C1 segment of cervical spinal cord (tissue), 14 donors: ENCODE data around the gene SOX3.
A peak's percentile ranks its signal among the peaks of the same experiment; 100 is the strongest.

Source experiments
- DNase-seq, 14 donors: peaks; one replicate each; lab custom pipeline; 2025; lab: John Stamatoyannopoulos, UW

Gene SOX3

DNA sequence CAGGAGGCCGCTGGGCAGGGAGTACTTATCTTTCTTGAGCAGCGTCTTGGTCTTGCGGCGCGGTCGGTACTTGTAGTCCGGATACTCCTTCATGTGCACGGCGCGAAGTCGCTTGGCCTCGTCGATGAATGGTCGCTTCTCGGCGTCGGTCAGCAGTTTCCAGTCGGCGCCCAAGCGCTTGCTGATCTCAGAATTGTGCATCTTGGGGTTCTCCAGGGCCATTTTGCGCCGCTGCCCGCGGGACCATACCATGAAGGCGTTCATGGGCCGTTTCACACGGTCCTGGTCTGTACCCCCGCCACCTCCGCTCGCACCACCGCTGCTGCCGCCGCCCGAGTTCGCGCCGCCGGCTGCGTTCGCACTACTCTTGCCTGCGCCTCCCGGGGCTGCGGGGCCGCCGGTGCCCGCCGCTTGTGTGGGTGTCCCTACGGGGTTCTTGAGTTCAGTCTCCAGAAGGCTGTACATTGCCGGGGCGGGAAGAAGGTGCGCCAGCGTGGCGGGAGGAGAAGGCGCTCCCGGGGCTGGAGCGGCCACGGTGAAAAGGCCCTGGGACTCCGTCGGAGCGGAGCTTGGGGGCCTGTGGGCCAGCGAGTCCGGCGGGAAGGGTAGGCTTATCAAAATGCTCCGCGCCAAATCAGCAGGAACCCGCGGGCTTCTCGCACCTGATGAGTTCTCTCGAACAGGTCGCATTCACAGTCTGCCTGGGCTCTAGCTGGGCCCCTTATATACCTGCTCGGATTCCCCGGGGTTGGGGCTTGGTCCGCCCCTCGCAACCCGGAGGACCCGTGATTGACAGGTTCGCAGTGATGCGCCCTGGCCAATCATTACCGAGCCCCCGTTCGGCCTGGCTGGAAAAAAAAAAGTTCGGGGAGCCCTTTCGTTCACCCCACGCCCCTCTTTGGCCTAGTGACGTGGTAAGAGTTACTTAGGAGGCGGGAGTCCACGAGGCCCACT, at the start of gene SOX3:
TSS of gene SOX3 (minus strand) at position 699 of the 954 bp plus-strand sequence. CDS start at position 690, 9 bp downstream.
- DNase-seq: peak in 1 of 14 donors; percentile 4

DNA sequence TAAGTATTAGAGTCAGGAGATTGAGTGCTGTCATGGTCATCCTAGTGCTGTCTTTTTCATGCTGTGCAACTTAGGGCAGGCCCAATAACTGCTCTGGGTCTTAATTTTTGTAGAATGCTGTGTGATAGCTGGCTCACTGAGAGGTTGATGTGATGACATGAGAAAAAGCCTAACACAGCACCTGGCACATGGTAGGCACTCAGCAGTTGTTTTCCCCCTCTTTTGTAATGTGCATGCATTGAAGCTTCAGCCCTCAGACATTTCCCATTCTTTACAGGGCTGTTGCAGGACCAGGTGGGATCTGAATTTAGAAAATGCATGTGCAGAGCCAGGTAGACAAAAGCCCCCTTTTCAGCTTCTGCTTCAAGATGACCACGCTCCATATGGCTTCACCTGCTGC, 44.1 kb upstream of the SOX3 start:
- no peak for DNase-seq

DNA sequence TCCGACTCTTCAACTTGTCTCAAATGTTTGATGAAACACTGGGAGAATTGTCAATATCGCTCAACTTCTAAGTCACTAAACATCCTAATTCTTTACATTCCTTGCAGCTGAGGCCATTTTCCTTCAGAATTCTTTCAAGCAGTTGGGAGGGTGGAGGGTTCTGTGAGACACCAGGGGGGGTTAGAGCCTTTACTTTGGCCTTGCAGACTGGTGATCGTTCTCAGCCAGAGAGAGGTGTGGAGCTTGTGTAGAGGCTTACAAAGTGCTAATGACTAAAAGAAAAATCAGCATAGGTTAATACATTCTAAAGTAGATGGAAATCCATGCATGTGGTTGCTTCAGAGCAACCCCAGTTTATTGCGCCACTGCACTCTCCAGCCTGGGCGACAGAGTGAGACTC, 21.3 kb upstream of the SOX3 start:
- DNase-seq: no peak

DNA sequence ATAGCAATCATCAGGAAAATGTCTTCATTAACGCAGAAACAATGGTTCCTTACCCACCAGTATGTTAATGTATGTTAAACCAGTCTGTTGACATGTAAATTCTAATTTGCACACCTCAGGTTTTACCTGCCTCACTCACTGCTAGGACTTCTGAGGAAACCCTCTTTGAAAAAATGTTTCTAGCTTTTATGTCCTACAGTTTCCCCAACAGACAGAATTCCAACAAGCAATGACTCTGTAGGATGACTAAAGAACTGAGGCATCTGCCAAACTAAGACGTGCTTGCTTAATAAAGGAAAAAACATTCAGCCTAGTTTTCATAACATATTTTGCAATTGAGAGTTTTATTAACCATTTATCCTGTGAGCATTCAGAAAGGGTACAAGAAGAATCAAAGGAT, 20.6 kb upstream of the SOX3 start:
- DNase-seq: no peak

DNA sequence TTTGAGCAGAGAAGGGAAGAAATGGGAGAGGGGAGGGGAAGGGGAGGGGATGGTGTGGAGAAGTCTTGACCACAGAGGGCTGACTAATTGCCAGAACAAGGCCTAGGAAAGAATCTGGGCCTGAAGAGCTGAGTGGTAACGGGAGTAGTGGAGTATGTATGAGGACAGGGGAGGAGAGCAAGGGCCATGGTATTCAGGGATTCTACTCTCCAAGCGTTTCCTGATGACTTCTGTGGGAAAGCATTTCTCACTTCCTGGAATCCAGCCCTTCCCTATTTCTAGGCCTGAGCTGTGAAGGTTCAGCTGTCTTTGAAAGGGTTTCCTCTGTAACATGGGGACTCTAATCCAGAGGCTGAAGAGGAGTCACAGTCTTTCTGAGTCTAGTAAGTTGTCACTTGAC, 19.7 kb upstream of the SOX3 start:
- DNase-seq: no peak

DNA sequence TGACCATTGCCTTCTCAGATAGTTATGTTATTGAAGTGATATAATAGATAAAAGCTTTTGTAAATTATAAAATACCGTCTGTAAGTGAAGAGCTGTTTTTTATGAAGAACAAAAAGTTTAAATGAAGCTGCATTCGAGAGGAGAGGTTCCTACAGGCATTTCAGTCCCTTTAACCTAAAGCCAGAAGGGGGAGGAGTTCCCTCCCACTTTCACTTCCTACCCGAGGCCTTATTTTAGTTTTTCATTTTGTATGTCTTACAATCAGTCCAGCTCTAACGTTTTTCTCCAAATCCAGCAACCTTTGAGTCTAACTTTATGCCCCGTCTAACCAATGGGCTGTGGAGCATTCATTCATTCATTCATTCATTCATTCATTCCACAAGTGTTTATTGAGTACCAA, 16.5 kb upstream of the SOX3 start:
- DNase-seq: no peak

DNA sequence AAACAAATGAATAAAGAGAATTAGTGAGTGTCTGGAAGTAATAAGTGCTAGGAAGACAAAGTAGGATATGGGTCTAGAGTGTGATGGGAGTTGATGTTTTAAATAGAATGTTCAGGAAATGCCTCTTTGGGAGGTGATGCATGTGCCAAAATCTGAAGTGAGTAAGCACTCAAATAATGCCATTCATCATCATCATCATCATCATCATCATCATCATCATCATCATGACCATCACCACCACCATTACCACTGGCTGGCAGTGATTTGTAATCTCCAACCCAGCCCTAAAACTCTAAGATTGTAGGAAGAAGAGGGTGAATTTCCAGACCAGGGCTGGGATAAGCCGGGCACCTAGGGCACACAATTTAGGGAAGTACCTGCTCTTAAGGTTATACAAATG, 9.7 kb upstream of the SOX3 start:
- DNase-seq: no peak

DNA sequence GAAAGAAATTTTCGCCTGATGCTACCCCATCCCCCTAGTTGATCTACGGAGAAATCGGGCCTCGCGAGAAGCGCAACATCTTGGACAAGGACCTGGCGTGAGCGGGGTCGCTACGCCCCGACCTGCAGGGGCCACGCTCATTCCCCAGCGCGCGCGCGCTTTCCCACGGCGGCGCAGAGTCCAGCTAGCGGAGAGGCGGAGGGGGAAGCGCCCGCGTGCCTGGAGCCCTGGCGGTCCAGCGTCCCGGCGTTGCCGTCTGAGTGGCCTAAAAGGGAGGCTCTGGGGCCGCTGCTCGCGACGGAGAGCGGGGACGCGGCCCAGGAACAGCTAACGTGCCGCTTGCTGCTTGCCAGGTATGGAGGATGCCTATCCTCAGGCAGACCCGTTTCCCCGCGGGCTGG, 6.0 kb upstream of the SOX3 start:
- no peak for DNase-seq

DNA sequence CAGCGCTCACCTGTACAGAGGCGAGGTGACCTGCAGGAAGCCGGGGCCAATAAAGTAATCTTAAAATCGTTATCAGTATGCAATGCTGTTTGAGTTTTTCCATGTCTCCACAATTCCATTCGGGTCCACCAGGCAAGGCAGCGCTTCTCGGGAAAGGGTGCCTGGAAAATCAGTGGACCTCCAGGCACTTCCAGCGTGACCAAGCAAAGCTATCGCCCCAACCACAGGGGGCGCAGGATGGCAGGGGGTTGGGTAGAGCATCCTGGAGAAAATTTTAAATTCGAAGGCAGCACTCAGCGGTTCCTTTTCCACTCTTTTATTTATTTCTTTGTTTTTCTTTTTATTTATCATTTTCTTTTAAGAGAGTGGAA, 5.4 kb upstream of the SOX3 start:
- DNase-seq: no peak

DNA sequence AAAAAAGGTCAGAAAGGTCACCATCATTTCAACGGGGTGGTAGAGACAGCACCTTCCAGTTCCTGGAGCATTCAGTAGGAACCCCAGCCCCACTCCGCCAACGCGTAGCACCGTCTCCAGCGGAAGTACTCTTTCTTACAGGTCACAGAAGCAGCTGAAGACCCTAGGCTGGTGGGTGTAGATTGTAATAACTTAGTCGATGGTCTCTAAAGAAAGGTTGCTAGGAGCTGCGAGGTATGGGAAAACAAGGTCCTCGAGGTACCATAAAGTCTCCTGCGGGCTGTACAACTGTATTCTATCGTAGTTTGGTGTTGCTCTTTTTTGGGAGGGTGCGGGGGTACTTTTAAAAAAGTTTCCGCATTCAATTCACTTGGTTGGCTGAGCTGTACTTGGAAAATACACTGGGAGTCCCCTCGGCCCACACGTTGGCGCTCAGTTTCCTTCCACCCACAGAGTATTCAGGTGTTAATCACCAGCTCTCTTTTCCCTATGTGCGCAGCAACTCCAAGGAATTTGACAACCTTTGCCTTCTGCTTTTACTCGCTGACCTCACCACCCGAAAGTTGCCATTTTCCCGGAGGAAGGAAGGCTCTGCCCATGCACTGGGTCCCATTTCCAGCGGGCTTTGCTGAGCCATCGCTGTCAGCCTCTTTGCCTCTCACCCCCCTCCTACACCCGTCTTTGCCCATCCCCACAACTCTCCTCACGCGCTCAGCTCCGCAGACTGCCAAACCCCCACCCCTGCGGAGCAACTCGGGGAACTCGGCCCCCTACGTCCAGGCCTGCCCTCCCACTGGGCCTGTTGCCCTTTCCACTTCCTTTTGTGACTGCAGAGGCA, 4.8 kb upstream of the SOX3 start:
- DNase-seq: no peak

DNA sequence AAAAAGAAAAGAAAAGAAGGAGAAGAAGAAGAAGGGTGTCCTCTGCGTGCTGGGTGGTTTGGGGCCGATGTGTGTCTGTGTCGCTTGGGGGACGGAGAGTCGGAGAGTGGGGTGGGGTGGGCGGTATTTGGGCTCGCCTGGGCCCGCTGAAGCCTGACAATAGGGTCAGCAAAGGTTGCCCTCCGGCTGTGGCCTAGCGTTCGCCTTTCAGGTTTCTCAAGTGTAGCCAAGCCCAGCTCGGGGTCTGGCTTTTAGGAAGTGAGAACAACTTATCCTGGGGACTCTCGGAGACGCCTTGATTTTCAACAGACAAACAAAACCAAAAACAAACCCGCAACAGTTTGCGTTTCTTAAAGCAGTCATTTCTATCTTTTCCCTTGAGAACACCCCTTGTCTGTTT, 4.1 kb upstream of the SOX3 start:
- no peak for DNase-seq

DNA sequence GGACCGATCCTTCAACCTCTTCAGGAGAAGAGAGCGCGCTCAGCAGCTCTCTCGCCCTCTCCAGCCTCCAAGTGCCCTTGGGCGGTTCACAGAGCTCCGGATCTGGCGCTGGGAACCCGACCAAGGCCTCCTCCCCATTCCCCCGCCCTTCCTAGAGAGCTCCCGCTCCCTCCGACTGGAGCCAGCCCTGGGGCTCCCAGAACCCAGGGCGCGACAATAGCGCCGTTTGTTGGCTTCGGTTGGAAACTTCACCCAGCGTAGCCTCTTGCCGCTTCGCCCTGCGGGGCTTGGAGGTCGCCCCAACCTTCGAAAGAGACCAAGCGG, 3.1 kb upstream of the SOX3 start:
- peak in 5 of 14 donors; percentile 1 to 39 (median 19) for DNase-seq

DNA sequence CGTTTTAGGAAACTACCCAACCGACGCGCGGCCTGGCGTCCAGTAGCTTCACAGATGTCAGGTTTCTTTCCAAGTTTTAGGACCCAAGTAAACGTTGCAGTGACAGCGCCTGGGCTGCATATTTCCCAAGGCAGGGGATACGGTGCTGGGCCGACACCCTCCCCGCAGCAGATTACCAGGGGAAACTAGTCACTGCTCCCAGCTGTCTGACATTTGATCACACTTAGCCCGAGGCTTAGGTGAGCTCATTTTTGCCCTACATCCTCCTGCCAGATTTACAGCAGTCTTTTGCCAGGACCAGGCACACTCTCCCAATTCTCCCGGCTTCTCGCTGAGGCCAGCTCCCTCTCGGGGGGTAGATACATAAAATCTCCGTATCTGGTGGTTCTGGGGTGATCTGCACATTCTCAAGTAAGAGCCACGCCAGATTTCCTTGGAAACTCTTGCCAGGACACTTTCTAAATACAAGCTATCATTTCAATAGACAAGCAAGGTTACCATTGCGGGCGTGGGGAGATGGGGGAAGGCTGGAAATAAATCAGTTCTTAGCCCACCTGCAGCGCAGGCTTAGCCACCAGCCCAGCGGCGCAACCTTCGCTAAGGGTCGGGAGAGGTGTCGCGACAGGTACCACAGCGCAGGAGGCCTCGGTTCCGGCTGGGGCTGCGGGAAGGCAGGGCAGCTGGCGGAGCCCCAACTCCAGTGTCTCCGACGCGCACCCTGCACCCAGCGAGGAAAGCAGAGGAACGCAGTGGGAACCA, 2.5 kb upstream of the SOX3 start:
- no peak for DNase-seq

DNA sequence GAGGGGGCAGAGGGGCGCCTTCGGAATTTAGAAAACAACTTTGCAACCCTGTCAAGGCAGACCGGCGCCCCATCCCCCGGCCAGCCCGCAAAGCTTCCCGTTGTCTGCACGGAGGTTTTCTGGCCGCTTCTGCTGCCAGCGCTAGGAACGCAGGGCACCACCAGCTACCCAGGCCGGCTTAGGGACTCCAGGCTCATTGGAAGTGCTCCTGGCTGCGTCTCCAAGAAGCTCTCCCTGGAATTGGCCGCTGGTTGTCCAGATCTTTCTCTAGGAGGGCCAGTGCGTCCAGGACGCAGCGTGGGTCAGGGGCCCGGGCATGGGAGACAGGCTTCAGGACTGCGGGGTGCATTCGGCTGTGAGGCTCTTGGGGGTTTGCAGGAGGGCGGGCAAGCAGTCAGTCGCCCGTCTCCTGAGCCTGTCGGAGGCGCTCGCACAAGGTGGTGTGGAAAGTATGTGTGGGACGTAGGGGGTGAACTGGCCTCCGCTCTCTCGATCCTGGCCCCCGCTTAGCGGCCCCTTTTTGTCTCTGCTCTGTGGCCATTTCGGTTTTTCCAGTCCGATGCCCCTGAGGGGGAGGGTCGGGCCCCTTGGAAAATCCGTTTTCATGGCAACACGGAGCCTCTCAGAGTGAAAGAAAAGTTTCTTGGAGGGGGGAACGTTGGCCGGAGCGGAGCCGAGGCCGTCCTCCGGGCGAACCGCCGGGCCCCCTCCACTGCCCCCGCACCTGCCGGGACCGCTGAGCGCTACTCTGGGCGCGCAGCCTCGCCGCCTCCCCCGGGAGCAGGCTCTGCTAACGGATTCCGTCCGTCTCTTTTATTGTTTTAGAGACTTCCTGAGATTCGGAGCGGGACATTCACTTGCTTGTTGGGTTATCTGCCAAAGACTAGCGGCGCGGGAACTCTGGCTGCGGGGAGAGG, 810 bp upstream of the SOX3 start:
- peak in 1 of 14 donors; percentile 19 for DNase-seq

DNA sequence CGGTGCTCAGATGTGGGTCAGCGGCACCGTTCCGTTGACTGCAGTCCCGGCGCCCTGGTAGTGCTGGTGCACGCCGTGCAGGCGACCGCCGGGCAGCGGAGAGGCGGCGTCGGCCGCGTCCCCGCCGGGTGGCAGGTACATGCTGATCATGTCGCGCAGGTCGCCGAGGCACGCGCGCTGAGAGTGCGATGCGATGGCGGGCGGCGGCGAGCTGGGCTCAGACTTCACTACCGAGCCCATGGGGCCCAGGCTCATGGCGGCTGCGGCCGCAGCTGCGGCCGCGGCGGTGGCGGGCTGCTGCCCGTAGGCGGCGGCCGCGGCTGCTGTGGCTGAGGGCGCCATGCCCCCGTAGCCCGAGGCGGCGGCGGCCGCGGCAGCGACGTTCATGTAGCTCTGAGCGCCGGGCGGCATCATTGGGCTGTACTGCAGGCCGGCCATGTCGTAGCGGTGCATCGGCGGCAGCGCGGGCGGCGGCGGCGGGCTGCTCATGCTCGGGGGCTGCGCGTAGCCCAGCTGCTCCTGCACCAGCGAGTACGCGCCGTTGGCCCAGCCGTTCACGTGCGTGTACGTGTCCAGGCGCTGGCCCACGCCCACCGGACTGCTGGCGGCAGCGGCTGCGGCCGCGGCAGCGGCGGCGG, 1.0 kb downstream of the SOX3 start:
- peak in 7 of 14 donors; percentile 6 to 46 (median 38) for DNase-seq

DNA sequence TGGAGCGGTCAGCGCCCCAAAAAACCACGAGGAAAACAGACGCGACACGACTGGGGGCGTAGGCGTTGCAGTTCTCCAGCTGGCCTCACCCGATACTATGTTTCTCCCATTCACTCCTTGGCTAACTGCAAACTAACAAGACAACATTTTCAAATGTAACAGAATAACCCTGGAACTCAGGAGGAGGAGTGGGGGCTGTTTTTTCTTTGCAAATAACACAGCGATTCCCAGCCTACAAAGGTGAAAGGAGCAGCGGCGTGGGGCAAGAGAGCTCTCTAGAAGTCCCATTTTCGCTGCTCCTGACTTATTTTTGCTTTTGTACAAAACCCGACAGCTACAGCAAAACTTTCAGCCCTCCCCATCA, 1.6 kb downstream of the SOX3 start:
- no peak for DNase-seq

DNA sequence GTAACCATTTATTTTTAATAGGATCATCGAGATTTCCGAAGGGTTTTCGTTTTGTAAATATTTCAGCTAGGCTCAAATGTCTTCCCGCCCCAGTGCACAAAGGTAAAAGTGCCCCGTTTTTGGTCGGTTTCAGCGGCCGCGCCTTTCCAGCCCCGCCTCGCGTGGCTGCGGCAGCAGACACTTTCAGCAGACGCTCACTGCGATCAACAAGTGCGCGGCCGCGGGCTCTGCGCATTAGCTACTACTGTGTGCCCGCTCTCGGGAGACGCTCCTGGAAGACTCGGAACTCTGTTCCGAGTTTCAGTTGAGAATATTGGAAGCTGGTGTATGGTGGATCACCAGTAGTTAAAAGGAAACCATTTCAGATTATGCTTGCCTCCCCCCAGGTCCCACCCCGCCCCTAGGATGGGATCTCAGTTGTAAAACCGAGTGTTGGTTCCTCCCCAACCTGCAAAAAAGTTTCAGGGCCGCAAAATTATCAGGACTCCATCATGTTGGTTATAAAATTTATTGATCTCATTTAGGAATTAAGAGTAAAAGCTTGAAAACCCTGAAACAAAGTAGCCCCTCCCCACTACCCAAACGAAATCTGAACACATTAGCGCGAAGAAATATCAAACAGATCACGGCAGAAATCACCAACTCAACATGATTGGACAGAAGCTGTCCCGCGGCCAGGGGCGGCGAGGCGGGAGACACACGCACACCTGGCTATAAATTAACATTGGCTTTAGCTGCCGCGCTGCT, 2.2 kb downstream of the SOX3 start:
- DNase-seq: no peak

DNA sequence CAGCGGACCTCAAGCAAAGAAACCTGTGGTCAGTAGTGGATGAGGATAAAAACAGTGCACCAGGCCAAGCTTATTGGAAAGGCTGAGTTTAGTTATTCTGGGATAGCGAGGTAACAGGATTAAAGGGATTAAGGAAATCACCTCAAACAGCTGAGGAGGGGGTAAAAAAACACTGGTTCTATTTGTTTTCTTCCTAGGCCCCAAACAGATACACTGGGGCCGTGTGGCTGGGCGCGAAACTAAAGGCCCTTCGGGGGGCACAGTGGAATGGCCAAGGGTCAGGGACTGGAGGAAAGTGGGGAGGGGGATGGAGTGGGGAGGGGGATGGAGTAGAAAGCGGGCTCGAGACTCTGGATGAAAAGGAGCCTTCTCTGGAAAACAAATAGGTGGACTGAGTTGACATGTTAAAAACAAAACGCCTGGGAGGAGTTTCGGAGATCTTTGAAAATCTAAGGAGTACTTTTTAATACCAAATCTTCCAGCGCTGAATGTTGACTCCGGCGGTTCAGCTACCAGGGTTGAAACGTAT, 2.9 kb downstream of the SOX3 start:
- DNase-seq: no peak

DNA sequence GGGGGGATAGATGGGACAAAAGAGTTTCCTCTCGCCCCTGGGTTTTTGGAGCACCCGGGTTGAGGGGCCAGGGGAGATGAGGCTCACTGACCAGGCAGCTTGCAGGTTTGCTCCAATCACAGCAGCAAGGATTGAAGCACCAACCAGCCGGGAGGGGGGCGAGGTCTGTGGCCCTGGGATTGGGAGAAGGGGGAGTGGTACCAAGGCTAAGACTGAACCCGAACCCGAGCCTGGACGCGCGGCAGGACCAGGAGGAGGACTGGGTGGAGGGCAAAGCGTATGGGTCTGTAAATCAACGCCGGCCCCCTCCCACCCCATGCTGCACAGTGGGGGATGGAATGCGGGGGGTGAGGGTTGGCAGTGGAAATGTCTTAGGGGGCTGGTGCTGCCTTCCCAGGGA, 3.5 kb downstream of the SOX3 start:
- DNase-seq: no peak

DNA sequence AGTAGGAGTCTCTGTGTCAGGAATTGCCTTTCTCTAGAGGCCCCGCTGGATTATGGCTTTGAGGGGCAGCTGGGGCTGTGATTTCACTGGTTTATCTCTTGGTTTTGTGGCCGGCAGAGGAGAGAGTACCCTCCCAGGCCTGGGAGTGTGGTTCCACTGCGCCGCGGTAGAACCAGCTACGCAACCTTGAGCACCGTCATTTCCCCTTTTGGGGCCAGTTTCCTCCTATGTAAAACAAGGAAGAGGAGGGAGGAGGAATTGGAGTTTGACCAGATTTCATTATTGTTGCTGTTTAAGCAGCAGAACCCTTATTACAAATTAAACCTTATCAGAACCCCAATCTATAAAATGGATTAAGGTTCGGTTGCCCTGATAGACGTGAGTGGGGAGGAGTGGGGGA, 4.4 kb downstream of the SOX3 start:
- no peak for DNase-seq
